Measurements from ENCODE around the gene CEP55. TPM values are rescaled to one million over a fixed set of nuclear protein-coding genes. Genes with fewer than 3 reads are reported as not detected.
A peak's percentile ranks its signal among the peaks of the same experiment; 100 is the strongest.

The CEP55 gene
- total RNA-seq, 4 donors from 2014 or later, result 1.1 to 13.1 (median 4.3) TPM; not detected in 1

DNA sequence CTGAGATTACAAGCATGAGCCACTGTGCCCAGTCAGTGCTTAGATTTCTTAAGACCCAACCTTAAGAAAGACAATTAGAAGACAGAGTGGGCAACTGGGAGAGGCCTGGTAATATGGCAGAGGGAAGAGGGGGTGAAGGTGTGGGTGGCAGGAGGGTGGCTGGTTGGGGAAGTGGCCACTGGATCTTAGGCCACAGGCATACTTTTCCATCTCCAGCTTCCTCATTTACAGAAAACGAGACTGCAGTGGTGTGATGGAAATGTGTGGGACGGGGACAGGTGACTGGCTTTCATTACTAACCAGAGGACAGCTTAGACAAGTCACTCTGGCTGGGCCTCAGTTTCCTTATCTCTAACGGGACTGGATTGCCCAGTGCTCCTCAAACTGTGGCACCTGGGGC, 69.0 kb downstream of the CEP55 start:
- no peak for DNase-seq
- WGBS, 2 donors (ENCODE audit: low coverage in 1 of 2), result 61% methylated on average over 3 of the region's 3 CpGs; no CpG with 5 or more reads in 1 of the 2 donors
- TF ChIP-seq, protein P1, sequence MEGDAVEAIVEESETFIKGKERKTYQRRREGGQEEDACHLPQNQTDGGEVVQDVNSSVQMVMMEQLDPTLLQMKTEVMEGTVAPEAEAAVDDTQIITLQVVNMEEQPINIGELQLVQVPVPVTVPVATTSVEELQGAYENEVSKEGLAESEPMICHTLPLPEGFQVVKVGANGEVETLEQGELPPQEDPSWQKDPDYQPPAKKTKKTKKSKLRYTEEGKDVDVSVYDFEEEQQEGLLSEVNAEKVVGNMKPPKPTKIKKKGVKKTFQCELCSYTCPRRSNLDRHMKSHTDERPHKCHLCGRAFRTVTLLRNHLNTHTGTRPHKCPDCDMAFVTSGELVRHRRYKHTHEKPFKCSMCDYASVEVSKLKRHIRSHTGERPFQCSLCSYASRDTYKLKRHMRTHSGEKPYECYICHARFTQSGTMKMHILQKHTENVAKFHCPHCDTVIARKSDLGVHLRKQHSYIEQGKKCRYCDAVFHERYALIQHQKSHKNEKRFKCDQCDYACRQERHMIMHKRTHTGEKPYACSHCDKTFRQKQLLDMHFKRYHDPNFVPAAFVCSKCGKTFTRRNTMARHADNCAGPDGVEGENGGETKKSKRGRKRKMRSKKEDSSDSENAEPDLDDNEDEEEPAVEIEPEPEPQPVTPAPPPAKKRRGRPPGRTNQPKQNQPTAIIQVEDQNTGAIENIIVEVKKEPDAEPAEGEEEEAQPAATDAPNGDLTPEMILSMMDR (IDR thresholded peaks at IDR 0.05), result no peak
- TF ChIP-seq POLR2AphosphoS5 (IDR thresholded peaks at IDR 0.05) (no peak), EP300 (IDR thresholded peaks at IDR 0.05; ENCODE audit: low read depth) (no peak), POLR2A (IDR thresholded peaks at IDR 0.05) (no peak)
- H3K4me3 ChIP-seq, result no peak overlapping the region
- H3K4me1 ChIP-seq, result peaks cover 0 to 20% (median 6%) of the 10 kb centered on the region in 4 donors
- in situ Hi-C loops (cut with MboI; ENCODE audit: low pct_ligation_motif_present in 1 of 4, low pct_unique_long_range_greater_than_20kb in 1 of 4, low sequenced_read_pairs in 3 of 4), result no loop called here
- peaks cover 52% of the 10 kb centered on the region for H3K27me3 ChIP-seq
- no peaks in the 10 kb centered on the region for H3K9me3 ChIP-seq
- no peak overlapping the region for H3K27ac ChIP-seq
- no peaks in the 10 kb centered on the region for H3K36me3 ChIP-seq
- intact Hi-C loops (cut with DNase I; ENCODE audit: low total_unique reads), result no loop called here

- H3K27ac ChIP-seq, result peak within 1 kb of the TSS in 3 of 4 donors; percentile 2 to 58 (median 24)
- peak within 1 kb of the TSS in 3 of 4 donors; percentile 7 to 50 (median 36) for H3K4me3 ChIP-seq
- peak; percentile 58 for DNase-seq
- no peaks in the 10 kb centered on the region for H3K9me3 ChIP-seq
- H3K4me1 ChIP-seq, result peaks cover 0 to 20% (median 6%) of the 10 kb centered on the region in 4 donors
- in situ Hi-C loops (cut with MboI; ENCODE audit: low pct_ligation_motif_present in 1 of 4, low pct_unique_long_range_greater_than_20kb in 1 of 4, low sequenced_read_pairs in 3 of 4) (no loop called here), intact Hi-C loops (cut with DNase I; ENCODE audit: low total_unique reads) (no loop called here)
- WGBS, 2 donors (ENCODE audit: low coverage in 1 of 2), result 6% methylated on average over 48 of the region's 85 CpGs; no CpG with 5 or more reads in 1 of the 2 donors
- TF ChIP-seq, protein P1 (IDR thresholded peaks at IDR 0.05), result no peak
- TF ChIP-seq POLR2A (IDR thresholded peaks at IDR 0.05) (peak; percentile 33), EP300 (IDR thresholded peaks at IDR 0.05; ENCODE audit: low read depth) (no peak), POLR2AphosphoS5 (IDR thresholded peaks at IDR 0.05) (peak in 2 of 3 donors; percentile 32 to 53)
- H3K27me3 ChIP-seq, result peaks cover 52% of the 10 kb centered on the region
- no peaks in the 10 kb centered on the region for H3K36me3 ChIP-seq
These were observed 70.2 kb downstream of the CEP55 start, which contains the start of gene FFAR4 for GRCh38 chr10:93566435-93567276. FFAR4 (plus strand) TSS chr10:93566665; CDS start chr10:93566721, 56 bp downstream.

DNA sequence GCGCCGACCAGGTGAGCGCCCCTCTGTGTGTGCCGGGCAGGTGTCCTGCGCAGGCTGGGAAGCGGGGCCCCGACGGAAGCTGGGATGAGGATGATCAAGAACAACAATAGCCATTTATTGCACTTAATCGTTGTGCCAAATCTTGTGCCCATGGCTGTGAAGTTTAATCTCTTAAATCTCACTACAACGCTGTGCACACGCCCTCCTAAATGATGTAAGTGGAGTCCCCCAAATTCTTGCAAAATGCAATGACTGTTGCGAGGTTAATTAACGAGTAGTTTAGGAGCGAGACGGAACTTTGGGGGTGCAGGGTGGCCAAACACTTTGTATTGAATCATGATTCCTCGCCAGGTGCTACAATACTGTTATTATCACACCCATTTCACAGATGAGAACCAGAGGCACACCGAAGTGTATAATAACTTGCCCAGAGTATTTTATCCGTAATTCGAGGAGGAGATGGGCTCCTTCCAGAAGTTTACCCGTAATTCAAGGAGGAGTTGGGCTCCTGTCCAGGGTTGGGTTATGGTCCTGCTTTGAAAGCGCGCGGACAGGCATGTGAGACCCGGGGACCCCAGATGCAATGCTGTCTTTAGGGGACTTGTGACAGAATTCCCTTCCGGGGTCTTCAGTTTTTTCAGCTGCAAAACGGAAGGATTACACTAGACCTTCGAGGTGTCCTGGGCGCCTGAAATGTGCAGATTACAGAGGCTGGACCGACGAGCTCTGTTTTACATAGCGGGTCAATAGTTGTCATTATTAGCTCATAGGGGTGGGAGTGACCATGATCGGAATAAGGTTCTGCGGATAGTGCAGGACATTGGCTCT, 71.1 kb downstream of the CEP55 start:
- H3K36me3 ChIP-seq, result no peaks in the 10 kb centered on the region
- DNase-seq, result no peak
- in situ Hi-C loops (cut with MboI; ENCODE audit: low pct_ligation_motif_present in 1 of 4, low pct_unique_long_range_greater_than_20kb in 1 of 4, low sequenced_read_pairs in 3 of 4) (no loop called here), intact Hi-C loops (cut with DNase I; ENCODE audit: low total_unique reads) (no loop called here)
- peaks cover 52% of the 10 kb centered on the region for H3K27me3 ChIP-seq
- peak overlapping the region in 3 of 4 donors; percentile 7 to 50 (median 36) for H3K4me3 ChIP-seq
- WGBS, 2 donors (ENCODE audit: low coverage in 1 of 2), result 12 to 21% methylated on average over 8 to 33 of the region's 33 CpGs
- no peak for TF ChIP-seq POLR2A (IDR thresholded peaks at IDR 0.05)
- no peak for TF ChIP-seq POLR2AphosphoS5 (IDR thresholded peaks at IDR 0.05)
- TF ChIP-seq, protein P1 (IDR thresholded peaks at IDR 0.05), result no peak
- TF ChIP-seq EP300 (IDR thresholded peaks at IDR 0.05; ENCODE audit: low read depth), result no peak
- peaks cover 0 to 20% (median 6%) of the 10 kb centered on the region in 4 donors for H3K4me1 ChIP-seq
- H3K9me3 ChIP-seq, result no peaks in the 10 kb centered on the region
- peak overlapping the region in 1 of 4 donors; percentile 15 for H3K27ac ChIP-seq

GRCh38 chr10:93568105-93568390, 71.6 kb downstream of the CEP55 start:
- Histone ChIP-seq H3K4me3 (peak overlapping the region in 3 of 4 donors; percentile 7 to 50 (median 36)), H3K9me3 (no peaks in the 10 kb centered on the region), H3K27ac (peak overlapping the region in 1 of 4 donors; percentile 15), H3K4me1 (peaks cover 0 to 24% (median 8%) of the 10 kb centered on the region in 4 donors), H3K27me3 (peaks cover 52% of the 10 kb centered on the region), H3K36me3 (no peaks in the 10 kb centered on the region)
- DNase-seq, result no peak
- WGBS, 2 donors (ENCODE audit: low coverage in 1 of 2), result 24 to 31% methylated on average over 10 to 21 of the region's 21 CpGs
- intact Hi-C loops (cut with DNase I; ENCODE audit: low total_unique reads) (no loop called here), in situ Hi-C loops (cut with MboI; ENCODE audit: low pct_ligation_motif_present in 1 of 4, low pct_unique_long_range_greater_than_20kb in 1 of 4, low sequenced_read_pairs in 3 of 4) (no loop called here)
- TF ChIP-seq POLR2AphosphoS5 (IDR thresholded peaks at IDR 0.05) (no peak), EP300 (IDR thresholded peaks at IDR 0.05; ENCODE audit: low read depth) (no peak), POLR2A (IDR thresholded peaks at IDR 0.05) (no peak)
- TF ChIP-seq, protein P1 (IDR thresholded peaks at IDR 0.05), result no peak

Measured in transverse colon (tissue), 4 donors.